OCI-LY1 (cell line): ENCODE measurements around the gene ALG2.

Experiments
- H2AFZ ChIP-seq: fragments of 200-600 bp; sonication (generic), shearing (Covaris generic); 2 replicates; pipeline ENCODE4 v1.6.0; 2014; ENCODE audit warnings: antibody characterized with exemption, mild to moderate bottlenecking, low read length
- H3F3A ChIP-seq: fragments of 200-600 bp; sonication (generic), shearing (Covaris generic); 2 replicates; pipeline ENCODE4 v1.6.0; 2014; ENCODE audit warnings: mild to moderate bottlenecking, antibody characterized with exemption, low read length, moderate library complexity; ENCODE audit not compliant: insufficient read depth
- H3K27ac ChIP-seq: fragments of 200-600 bp; sonication (generic); 2 replicates; pipeline ENCODE4 v1.5.1; 2014; ENCODE audit warnings: low read length, mixed run types, mild to moderate bottlenecking, low read depth; ENCODE audit not compliant: poor library complexity, severe bottlenecking
- H3K27me3 ChIP-seq: fragments of 200-600 bp; sonication (generic); 2 replicates; pipeline ENCODE4 v1.6.0; 2014; ENCODE audit warnings: antibody characterized with exemption, mild to moderate bottlenecking, low read length, moderate library complexity; ENCODE audit not compliant: insufficient read depth
- H3K36me3 ChIP-seq: fragments of 200-600 bp; sonication (generic); 2 replicates; pipeline ENCODE4 v1.6.1; 2014; ENCODE audit warnings: mild to moderate bottlenecking, antibody characterized with exemption, low read length, moderate library complexity, mixed read lengths; ENCODE audit not compliant: insufficient read depth
- H3K4me1 ChIP-seq: fragments of 200-600 bp; sonication (generic); 2 replicates; pipeline ENCODE4 v1.5.1; 2014; ENCODE audit warnings: mild to moderate bottlenecking, low read length, moderate library complexity; ENCODE audit not compliant: insufficient read depth, severe bottlenecking
- H3K4me2 ChIP-seq: fragments of 200-600 bp; sonication (generic), shearing (Covaris generic); 2 replicates; pipeline ENCODE4 v1.6.1; 2014; ENCODE audit warnings: low read length
- H3K4me3 ChIP-seq: fragments of 200-600 bp; sonication (generic); 2 replicates; pipeline ENCODE4 v1.5.1; 2014; ENCODE audit warnings: low read length, low read depth, mild to moderate bottlenecking, mixed read lengths; ENCODE audit not compliant: poor library complexity, severe bottlenecking
- H3K79me2 ChIP-seq: fragments of 200-600 bp; shearing (Covaris generic); 2 replicates; pipeline ENCODE4 v1.6.1; 2016; ENCODE audit warnings: mixed run types, low read length, mixed read lengths; ENCODE audit not compliant: insufficient read depth
- H3K9ac ChIP-seq: fragments of 200-600 bp; sonication (generic), shearing (Covaris generic); 2 replicates; pipeline ENCODE4 v1.6.1; 2014; ENCODE audit warnings: mild to moderate bottlenecking, low read length, mixed read lengths
- H3K9me2 ChIP-seq: fragments of 200-600 bp; sonication (generic), shearing (Covaris generic); 2 replicates; pipeline ENCODE4 v1.6.1; 2014; ENCODE audit warnings: low read depth, mild to moderate bottlenecking, low read length, mixed read lengths
- H3K9me3 ChIP-seq: fragments of 200-600 bp; shearing (Covaris generic); 2 replicates; pipeline ENCODE4 v1.6.1; 2014; ENCODE audit warnings: low read length, mixed read lengths
- H4K20me1 ChIP-seq: fragments of 200-600 bp; sonication (generic), shearing (Covaris generic); 2 replicates; pipeline ENCODE4 v1.6.0; 2016; ENCODE audit warnings: mild to moderate bottlenecking, low read length; ENCODE audit not compliant: insufficient read depth
- EZH2 ChIP-seq: fragments of 200-600 bp; sonication (generic), shearing (Covaris generic); IDR thresholded peaks from 2 replicates; pipeline ENCODE4 v1.8.0; 2017; ENCODE audit warnings: borderline replicate concordance, mixed run types, mild to moderate bottlenecking, antibody characterized with exemption, low read length, moderate library complexity, mixed read lengths
- TF ChIP-seq, protein P1 (sequence below): fragments of 200-600 bp; sonication (generic), shearing (Covaris generic); IDR thresholded peaks from 2 replicates; pipeline ENCODE4 v1.5.1; 2017; ENCODE audit warnings: mild to moderate bottlenecking, antibody characterized with exemption, low read length, moderate library complexity, mixed read lengths

Gene ALG2

DNA sequence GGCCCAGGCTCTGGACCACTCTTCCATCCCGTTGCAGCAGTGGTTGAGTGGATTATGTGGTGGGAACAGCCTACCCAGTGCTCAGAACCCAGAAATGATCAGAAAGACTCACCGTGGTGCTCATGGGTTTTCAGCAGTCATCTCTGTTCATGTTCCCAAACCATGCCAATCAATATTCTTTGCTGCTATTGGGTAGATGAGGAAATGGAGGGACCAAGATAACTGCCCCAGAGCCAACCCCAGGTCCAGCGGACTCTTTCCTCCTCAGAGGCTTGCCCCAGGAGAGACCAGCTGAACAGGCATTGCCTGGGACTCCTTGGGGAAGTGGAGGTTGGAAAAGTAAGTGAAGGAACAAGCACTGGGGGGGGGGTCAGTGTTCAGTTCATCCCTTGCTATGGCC, 38.1 kb downstream of the ALG2 start:
- Histone ChIP-seq H3K9ac (no peak overlapping the region), H3K9me3 (no peaks in the 10 kb centered on the region), H2AFZ (no peak overlapping the region), H3K79me2 (no peaks in the 10 kb centered on the region), H3K27ac (no peak overlapping the region), H3K36me3 (no peaks in the 10 kb centered on the region), H3K4me3 (no peak overlapping the region), H3K4me1 (peaks cover 28% of the 10 kb centered on the region), H3K9me2 (no peaks in the 10 kb centered on the region), H3F3A (no peaks in the 10 kb centered on the region), H3K27me3 (no peaks in the 10 kb centered on the region), H4K20me1 (no peaks in the 10 kb centered on the region), H3K4me2 (no peak overlapping the region)
- no peak for TF ChIP-seq EZH2
- TF ChIP-seq, protein P1, sequence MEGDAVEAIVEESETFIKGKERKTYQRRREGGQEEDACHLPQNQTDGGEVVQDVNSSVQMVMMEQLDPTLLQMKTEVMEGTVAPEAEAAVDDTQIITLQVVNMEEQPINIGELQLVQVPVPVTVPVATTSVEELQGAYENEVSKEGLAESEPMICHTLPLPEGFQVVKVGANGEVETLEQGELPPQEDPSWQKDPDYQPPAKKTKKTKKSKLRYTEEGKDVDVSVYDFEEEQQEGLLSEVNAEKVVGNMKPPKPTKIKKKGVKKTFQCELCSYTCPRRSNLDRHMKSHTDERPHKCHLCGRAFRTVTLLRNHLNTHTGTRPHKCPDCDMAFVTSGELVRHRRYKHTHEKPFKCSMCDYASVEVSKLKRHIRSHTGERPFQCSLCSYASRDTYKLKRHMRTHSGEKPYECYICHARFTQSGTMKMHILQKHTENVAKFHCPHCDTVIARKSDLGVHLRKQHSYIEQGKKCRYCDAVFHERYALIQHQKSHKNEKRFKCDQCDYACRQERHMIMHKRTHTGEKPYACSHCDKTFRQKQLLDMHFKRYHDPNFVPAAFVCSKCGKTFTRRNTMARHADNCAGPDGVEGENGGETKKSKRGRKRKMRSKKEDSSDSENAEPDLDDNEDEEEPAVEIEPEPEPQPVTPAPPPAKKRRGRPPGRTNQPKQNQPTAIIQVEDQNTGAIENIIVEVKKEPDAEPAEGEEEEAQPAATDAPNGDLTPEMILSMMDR, result no peak

DNA sequence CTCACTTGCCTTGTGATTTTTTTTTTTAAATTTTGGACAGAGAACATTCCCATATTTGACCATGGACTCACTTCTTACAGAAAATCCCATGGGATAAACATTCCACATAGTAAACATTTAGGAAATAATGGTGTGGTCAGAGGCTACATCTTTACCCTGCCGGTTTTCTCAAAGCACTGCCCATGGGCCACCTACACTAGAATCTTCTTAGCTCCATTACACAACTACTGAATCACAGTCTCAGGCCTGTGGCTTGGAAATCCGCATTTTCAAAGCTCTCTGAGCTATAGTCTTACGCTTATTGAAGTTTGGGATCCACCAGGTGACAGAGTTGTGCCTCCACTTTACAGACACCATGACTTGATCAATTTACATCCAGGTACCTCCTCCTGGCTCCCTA, 39.4 kb downstream of the ALG2 start:
- no peaks in the 10 kb centered on the region for H3K9me3 ChIP-seq
- H4K20me1 ChIP-seq, result no peaks in the 10 kb centered on the region
- H3K4me3 ChIP-seq, result no peak overlapping the region
- no peak for TF ChIP-seq EZH2
- TF ChIP-seq, protein P1, result no peak
- H3K79me2 ChIP-seq, result no peaks in the 10 kb centered on the region
- H2AFZ ChIP-seq, result no peak overlapping the region
- H3K27me3 ChIP-seq, result no peaks in the 10 kb centered on the region
- H3K27ac ChIP-seq, result no peak overlapping the region
- H3K36me3 ChIP-seq, result no peaks in the 10 kb centered on the region
- H3F3A ChIP-seq, result no peaks in the 10 kb centered on the region
- H3K9me2 ChIP-seq, result no peaks in the 10 kb centered on the region
- no peak overlapping the region for H3K4me2 ChIP-seq
- no peak overlapping the region for H3K9ac ChIP-seq
- peaks cover 28% of the 10 kb centered on the region for H3K4me1 ChIP-seq

DNA sequence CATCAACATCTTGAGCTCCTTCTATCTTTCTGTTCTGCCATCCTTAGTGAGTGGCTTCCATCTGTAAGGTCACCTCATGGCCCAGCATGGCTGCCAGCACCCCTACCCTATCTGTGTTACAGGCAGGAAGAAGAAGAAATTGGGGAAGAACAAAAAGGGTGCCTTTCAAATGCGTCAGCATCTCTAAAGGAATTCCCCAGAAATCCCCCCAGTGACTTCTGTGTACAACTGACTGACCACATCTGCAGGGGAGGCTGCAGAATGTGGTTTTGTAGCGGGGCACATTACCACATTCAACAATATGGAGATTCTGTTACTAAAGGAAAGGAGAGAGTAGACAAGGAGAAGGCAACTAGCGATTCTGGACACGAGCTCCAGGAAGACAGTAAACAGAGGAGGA, 40.1 kb downstream of the ALG2 start:
- Histone ChIP-seq H3K4me1 (peaks cover 28% of the 10 kb centered on the region), H3K79me2 (no peaks in the 10 kb centered on the region), H3K9me2 (no peaks in the 10 kb centered on the region), H3K36me3 (no peaks in the 10 kb centered on the region), H4K20me1 (no peaks in the 10 kb centered on the region), H3K4me3 (no peak overlapping the region), H3K9me3 (no peaks in the 10 kb centered on the region), H3K9ac (no peak overlapping the region), H2AFZ (no peak overlapping the region), H3K27me3 (no peaks in the 10 kb centered on the region), H3K27ac (no peak overlapping the region), H3K4me2 (no peak overlapping the region), H3F3A (no peaks in the 10 kb centered on the region)
- TF ChIP-seq, protein P1, result no peak
- TF ChIP-seq EZH2, result no peak
